Stimulated activated CD8-positive, alpha-beta memory T cell treated with anti-CD3 and anti-CD28 coated beads, Interleukin-4, amount 100 ng/mL, for 1 hour (primary cell): ENCODE measurements around the gene FRAS1.
"Not testable (repeated sequence)": the region's sequence is repeated elsewhere in the genome, so short reads cannot be mapped to it uniquely, and the experiment has no call there.

ENCODE experiments used
- DNase-seq, 2 donors: peaks; one replicate each; pipeline ENCODE4 v3.0.0-alpha.2; 2020; ENCODE audit warnings: low read depth in 2 of 2, low spot score in 1 of 2

The FRAS1 gene

GRCh38 chr4:78320349-78320935 lies 263.3 kb downstream of the FRAS1 start:
- DNase-seq: no peak

GRCh38 chr4:78322032-78322431 lies 264.9 kb downstream of the FRAS1 start:
- no peak for DNase-seq

- DNase-seq: no peak
Observed at GRCh38 chr4:78323439-78323838, 266.3 kb downstream of the FRAS1 start.

- DNase-seq: no peak
Observed at GRCh38 chr4:78324625-78325024, 267.5 kb downstream of the FRAS1 start.

GRCh38 chr4:78325271-78326157 lies 268.4 kb downstream of the FRAS1 start:
- DNase-seq: no peak

GRCh38 chr4:78328591-78328990 lies 271.5 kb downstream of the FRAS1 start:
- not testable (repeated sequence) for DNase-seq

GRCh38 chr4:78331186-78331585 lies 274.1 kb downstream of the FRAS1 start:
- no peak for DNase-seq

GRCh38 chr4:78331965-78332364 lies 274.8 kb downstream of the FRAS1 start:
- no peak for DNase-seq

GRCh38 chr4:78332976-78333375 lies 275.9 kb downstream of the FRAS1 start:
- DNase-seq: no peak

- DNase-seq: no peak
Observed at GRCh38 chr4:78336093-78336943, 279.2 kb downstream of the FRAS1 start.

- no peak for DNase-seq
Observed at GRCh38 chr4:78337244-78338020, 280.3 kb downstream of the FRAS1 start.

- no peak for DNase-seq
Observed at GRCh38 chr4:78342125-78342524, 285.0 kb downstream of the FRAS1 start.

- DNase-seq: no peak
Observed at GRCh38 chr4:78343682-78344081, 286.6 kb downstream of the FRAS1 start.

- no peak for DNase-seq
Observed at GRCh38 chr4:78345237-78345636, 288.1 kb downstream of the FRAS1 start.

GRCh38 chr4:78346222-78346621 lies 289.1 kb downstream of the FRAS1 start:
- no peak for DNase-seq

- DNase-seq: no peak
Observed at GRCh38 chr4:78347527-78347926, 290.4 kb downstream of the FRAS1 start.

- no peak for DNase-seq
Observed at GRCh38 chr4:78353921-78354320, 296.8 kb downstream of the FRAS1 start.

GRCh38 chr4:78354782-78355181 lies 297.7 kb downstream of the FRAS1 start:
- DNase-seq: no peak

- no peak for DNase-seq
Observed at GRCh38 chr4:78355306-78355705, 298.2 kb downstream of the FRAS1 start.

GRCh38 chr4:78356251-78356786 lies 299.2 kb downstream of the FRAS1 start:
- DNase-seq: no peak

- DNase-seq: no peak
Observed at GRCh38 chr4:78357122-78357521, 300.0 kb downstream of the FRAS1 start.
